OCI-LY7 (cell line): ENCODE results near the gene CCNK.

Experiments
- CTCF ChIP-seq: fragments of 200-600 bp; sonication (generic); conservative IDR thresholded peaks from 2 replicates; pipeline ENCODE4 v1.5.1; 2014; ENCODE audit warnings: mild to moderate bottlenecking, antibody characterized with exemption, low read length, moderate library complexity, mixed read lengths
- EZH2phosphoT487 ChIP-seq: fragments of 200-600 bp; sonication (generic); IDR thresholded peaks from 2 replicates; pipeline ENCODE4 v1.6.1; 2018; ENCODE audit warnings: low read depth, borderline replicate concordance, mild to moderate bottlenecking, mixed run types, antibody characterized with exemption, low read length, moderate library complexity, mixed read lengths

DNA sequence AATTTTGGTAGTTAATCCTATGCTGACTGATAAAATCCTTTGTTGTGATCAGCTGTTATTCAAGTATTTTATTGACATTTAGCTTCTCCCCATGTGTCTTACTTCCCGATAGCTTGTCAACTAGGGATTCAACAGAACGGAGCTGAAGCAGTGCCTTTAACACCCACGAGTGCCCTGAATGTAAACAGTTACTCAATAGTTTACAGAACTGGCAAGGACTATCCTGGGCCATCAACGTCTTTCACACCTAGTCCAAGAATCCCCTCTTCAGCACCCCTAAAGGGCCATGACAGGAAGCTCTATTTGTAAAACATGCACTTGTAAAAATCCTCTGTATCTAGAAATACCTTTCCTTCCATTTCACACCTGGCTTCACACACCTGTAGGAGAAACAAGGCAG is 45.9 kb upstream of the CCNK start:
- TF ChIP-seq CTCF (no peak), EZH2phosphoT487 (no peak)
